GM19452 (cell line): ENCODE measurements around the gene P3H3.

Experiments used
- ATAC-seq: cut with Tn5 transposase; IDR thresholded peaks from one replicate; pipeline ENCODE4 v1.9.1; 2021; ENCODE audit not compliant: unreplicated experiment

P3H3 gene

GRCh38 chr12:6827982-6828780 is at the start of gene P3H3:
Gene P3H3, plus strand, starts transcription at chr12:6828407. Its CDS starts 34 bp downstream, at chr12:6828441.
- no peak for ATAC-seq

GRCh38 chr12:6778574-6779550 is 49.3 kb upstream of the P3H3 start:
- peak; percentile 90 for ATAC-seq

GRCh38 chr12:6779708-6780432 is 48.3 kb upstream of the P3H3 start:
- no peak for ATAC-seq

- ATAC-seq: no peak
These were observed 47.6 kb upstream of the P3H3 start for GRCh38 chr12:6780573-6780972.

- no peak for ATAC-seq
These were observed 46.1 kb upstream of the P3H3 start for GRCh38 chr12:6782119-6782518.

GRCh38 chr12:6782850-6783566 is 45.2 kb upstream of the P3H3 start:
- no peak for ATAC-seq

- no peak for ATAC-seq
These were observed 44.4 kb upstream of the P3H3 start for GRCh38 chr12:6783828-6784227.

GRCh38 chr12:6784296-6784695 is 43.9 kb upstream of the P3H3 start:
- no peak for ATAC-seq

- ATAC-seq: no peak
These were observed 43.4 kb upstream of the P3H3 start for GRCh38 chr12:6784761-6785160.

- no peak for ATAC-seq
These were observed 41.7 kb upstream of the P3H3 start for GRCh38 chr12:6786416-6787094.

- no peak for ATAC-seq
These were observed 40.9 kb upstream of the P3H3 start for GRCh38 chr12:6787309-6787708.

GRCh38 chr12:6788972-6789924 is 39.0 kb upstream of the P3H3 start, which contains the start of gene CD4:
Gene CD4, plus strand, starts transcription at chr12:6789528. Its CDS starts 10,611 bp downstream, at chr12:6800139.
- no peak for ATAC-seq

- ATAC-seq: no peak
These were observed 37.6 kb upstream of the P3H3 start for GRCh38 chr12:6790496-6791150.

GRCh38 chr12:6791931-6792520 is 36.2 kb upstream of the P3H3 start:
- ATAC-seq: no peak

GRCh38 chr12:6792522-6793201 is 35.5 kb upstream of the P3H3 start:
- ATAC-seq: no peak

GRCh38 chr12:6795088-6795487 is 33.1 kb upstream of the P3H3 start:
- ATAC-seq: no peak

- no peak for ATAC-seq
These were observed 31.6 kb upstream of the P3H3 start for GRCh38 chr12:6796576-6796975.
